ENCODE data around the gene BCL11B.

DNA sequence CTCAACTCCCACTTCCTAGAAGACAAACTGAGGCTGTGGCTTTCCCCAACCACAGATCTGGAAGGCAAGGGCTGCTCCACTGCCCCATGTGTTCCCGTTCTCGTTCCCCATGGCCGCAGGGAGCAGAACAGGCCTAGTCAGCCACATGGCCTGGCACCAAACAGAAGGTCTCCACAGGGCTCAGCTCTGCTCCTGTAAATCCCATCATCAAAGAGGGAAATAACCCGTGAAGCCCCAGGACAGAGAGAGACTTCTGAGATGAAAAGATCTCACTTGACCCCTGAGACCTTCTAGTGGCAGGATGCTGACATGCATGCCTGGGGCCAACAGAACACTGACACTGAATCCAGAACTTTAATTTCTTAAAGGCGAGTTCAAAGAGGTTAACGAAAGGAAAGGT lies 68.9 kb downstream of the BCL11B start:
- TF ChIP-seq, protein P1, sequence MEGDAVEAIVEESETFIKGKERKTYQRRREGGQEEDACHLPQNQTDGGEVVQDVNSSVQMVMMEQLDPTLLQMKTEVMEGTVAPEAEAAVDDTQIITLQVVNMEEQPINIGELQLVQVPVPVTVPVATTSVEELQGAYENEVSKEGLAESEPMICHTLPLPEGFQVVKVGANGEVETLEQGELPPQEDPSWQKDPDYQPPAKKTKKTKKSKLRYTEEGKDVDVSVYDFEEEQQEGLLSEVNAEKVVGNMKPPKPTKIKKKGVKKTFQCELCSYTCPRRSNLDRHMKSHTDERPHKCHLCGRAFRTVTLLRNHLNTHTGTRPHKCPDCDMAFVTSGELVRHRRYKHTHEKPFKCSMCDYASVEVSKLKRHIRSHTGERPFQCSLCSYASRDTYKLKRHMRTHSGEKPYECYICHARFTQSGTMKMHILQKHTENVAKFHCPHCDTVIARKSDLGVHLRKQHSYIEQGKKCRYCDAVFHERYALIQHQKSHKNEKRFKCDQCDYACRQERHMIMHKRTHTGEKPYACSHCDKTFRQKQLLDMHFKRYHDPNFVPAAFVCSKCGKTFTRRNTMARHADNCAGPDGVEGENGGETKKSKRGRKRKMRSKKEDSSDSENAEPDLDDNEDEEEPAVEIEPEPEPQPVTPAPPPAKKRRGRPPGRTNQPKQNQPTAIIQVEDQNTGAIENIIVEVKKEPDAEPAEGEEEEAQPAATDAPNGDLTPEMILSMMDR (conservative IDR thresholded peaks at IDR 0.05; ENCODE audit: low read length), result no peak
- no peak for TF ChIP-seq EZH2phosphoT487 (IDR thresholded peaks at IDR 0.05; ENCODE audit: borderline replicate concordance, low read depth, low read length)

All from OCI-LY7 (cell line).